Measurements from ENCODE around the gene TANC1. TPM values are rescaled to one million over a fixed set of nuclear protein-coding genes. Genes with fewer than 3 reads are reported as not detected.

Gene TANC1
- total RNA-seq, 1 experiment from 2014 or later = 21.1 TPM

- ChIA-PET POLR2A (no interaction called here), CTCF (no interaction called here)
- Mint-ChIP-seq H3K36me3 (ENCODE audit: insufficient read depth, unreplicated experiment) (no peaks in the 10 kb centered on the region), H3K27me3 (ENCODE audit: insufficient read depth, unreplicated experiment) (no peaks in the 10 kb centered on the region), H3K9me3 (ENCODE audit: unreplicated experiment) (no peaks in the 10 kb centered on the region), H3K4me1 (ENCODE audit: low read depth, unreplicated experiment) (no peaks in the 10 kb centered on the region), H3K27ac (ENCODE audit: unreplicated experiment) (no peak overlapping the region), H3K4me3 (ENCODE audit: unreplicated experiment) (no peak overlapping the region)
- Histone ChIP-seq H3K27me3 (replicated peaks; ENCODE audit: control insufficient read depth, insufficient read depth, low read length) (no peaks in the 10 kb centered on the region), H3K9me3 (no peaks in the 10 kb centered on the region), H3K4me3 (ENCODE audit: low read depth, low read length) (no peak overlapping the region), H3K4me1 (peaks cover 8% of the 10 kb centered on the region; the same call in 1 of the 2 replicates), H3K36me3 (ENCODE audit: control insufficient read depth, insufficient read depth, low read length) (no peaks in the 10 kb centered on the region)
- intact Hi-C loops (cut with micrococcal nuclease; ENCODE audit: unreplicated experiment) = no loop called here
- no TSS peak for BruUV-seq (replicated peaks)
- DNase-seq = no peak
- TF ChIP-seq CTCF (IDR thresholded peaks at IDR 0.05; ENCODE audit: insufficient read depth in 1 of 2, low read depth in 1 of 2, low read length in 1 of 2, severe bottlenecking in 1 of 2, unreplicated experiment in 1 of 2) = no peak
Measured at GRCh38 chr2:158962074-158962473, 6.4 kb upstream of the TANC1 start.

GRCh38 chr2:158963071-158963470, 5.4 kb upstream of the TANC1 start:
- peaks cover 10% of the 10 kb centered on the region; the same call in 1 of the 2 replicates for H3K4me1 ChIP-seq
- Mint-ChIP-seq H3K4me3 (ENCODE audit: unreplicated experiment) (no peak overlapping the region), H3K27me3 (ENCODE audit: insufficient read depth, unreplicated experiment) (no peaks in the 10 kb centered on the region), H3K4me1 (ENCODE audit: low read depth, unreplicated experiment) (no peaks in the 10 kb centered on the region), H3K27ac (ENCODE audit: unreplicated experiment) (no peak overlapping the region), H3K9me3 (ENCODE audit: unreplicated experiment) (no peaks in the 10 kb centered on the region), H3K36me3 (ENCODE audit: insufficient read depth, unreplicated experiment) (no peaks in the 10 kb centered on the region)
- no peak for TF ChIP-seq CTCF (IDR thresholded peaks at IDR 0.05; ENCODE audit: insufficient read depth in 1 of 2, low read depth in 1 of 2, low read length in 1 of 2, severe bottlenecking in 1 of 2, unreplicated experiment in 1 of 2)
- ChIA-PET CTCF (no interaction called here), POLR2A (no interaction called here)
- no peak for DNase-seq
- no peaks in the 10 kb centered on the region for H3K9me3 ChIP-seq
- H3K4me3 ChIP-seq (ENCODE audit: low read depth, low read length) = no peak overlapping the region
- no peaks in the 10 kb centered on the region for H3K27me3 ChIP-seq (replicated peaks; ENCODE audit: control insufficient read depth, insufficient read depth, low read length)
- intact Hi-C loops (cut with micrococcal nuclease; ENCODE audit: unreplicated experiment) = no loop called here
- H3K36me3 ChIP-seq (ENCODE audit: control insufficient read depth, insufficient read depth, low read length) = no peaks in the 10 kb centered on the region
- BruUV-seq (replicated peaks) = no TSS peak

GRCh38 chr2:158965107-158965506, 3.3 kb upstream of the TANC1 start:
- Mint-ChIP-seq H3K9me3 (ENCODE audit: unreplicated experiment) (no peaks in the 10 kb centered on the region), H3K4me3 (ENCODE audit: unreplicated experiment) (no peak overlapping the region), H3K27ac (ENCODE audit: unreplicated experiment) (no peak overlapping the region), H3K27me3 (ENCODE audit: insufficient read depth, unreplicated experiment) (no peaks in the 10 kb centered on the region), H3K4me1 (ENCODE audit: low read depth, unreplicated experiment) (no peaks in the 10 kb centered on the region), H3K36me3 (ENCODE audit: insufficient read depth, unreplicated experiment) (peaks cover 10% of the 10 kb centered on the region)
- DNase-seq = no peak
- Histone ChIP-seq H3K36me3 (ENCODE audit: control insufficient read depth, insufficient read depth, low read length) (no peaks in the 10 kb centered on the region), H3K4me1 (peaks cover 10% of the 10 kb centered on the region; the same call in 1 of the 2 replicates), H3K4me3 (ENCODE audit: low read depth, low read length) (no peak overlapping the region), H3K27me3 (replicated peaks; ENCODE audit: control insufficient read depth, insufficient read depth, low read length) (no peaks in the 10 kb centered on the region), H3K9me3 (no peaks in the 10 kb centered on the region)
- POLR2A ChIA-PET = no interaction called here
- no TSS peak for BruUV-seq (replicated peaks)
- TF ChIP-seq CTCF (IDR thresholded peaks at IDR 0.05; ENCODE audit: insufficient read depth in 1 of 2, low read depth in 1 of 2, low read length in 1 of 2, severe bottlenecking in 1 of 2, unreplicated experiment in 1 of 2) = no peak
- intact Hi-C loops (cut with micrococcal nuclease; ENCODE audit: unreplicated experiment) = no loop called here
- CTCF ChIA-PET = no interaction called here

Data from Caco-2 (cell line).